WTC11 (cell line): ENCODE data around the gene TRIM51. TPM values are rescaled to one million over a fixed set of nuclear protein-coding genes. Genes with fewer than 3 reads are reported as not detected.

ENCODE experiments used
- ATAC-seq: fragments of 200-7000 bp; cut with Tn5 transposase; 2 replicates; pipeline ENCODE4 v1.10.0; 2021; ENCODE audit warnings: mild to moderate bottlenecking, moderate library complexity
- CTCF ChIA-PET: fragments of 300-600 bp; sonication (Branson Sonifier 250); formaldehyde crosslinking; loops from one replicate; lab custom pipeline; 2021; ENCODE audit warnings: antibody characterized with exemption; lab: Charles Lee
- POLR2A ChIA-PET: fragments of 350-600 bp; sonication (Branson Sonifier 250); formaldehyde crosslinking; loops from one replicate; lab custom pipeline; 2021; ENCODE audit warnings: antibody characterized with exemption; lab: Charles Lee
- DNase-seq: peaks from one replicate; pipeline ENCODE4 v3.0.0; 2021; ENCODE audit warnings: low spot score
- H3K27ac Mint-ChIP-seq: 2 replicates; pipeline ENCODE4 v1.8.0; 2021; ENCODE audit warnings: mixed read lengths
- H3K27me3 Mint-ChIP-seq: 2 replicates; pipeline ENCODE4 v1.8.0; 2021; ENCODE audit warnings: low read depth, mild to moderate bottlenecking, moderate library complexity, mixed read lengths
- H3K36me3 Mint-ChIP-seq: 2 replicates; pipeline ENCODE4 v1.8.0; 2021; ENCODE audit warnings: mixed read lengths
- H3K4me1 Mint-ChIP-seq: 2 replicates; pipeline ENCODE4 v1.8.0; 2022; ENCODE audit warnings: mixed read lengths
- H3K4me3 Mint-ChIP-seq: 2 replicates; pipeline ENCODE4 v1.8.0; 2021; ENCODE audit warnings: mild to moderate bottlenecking, moderate library complexity, mixed read lengths
- H3K9me3 Mint-ChIP-seq: 2 replicates; pipeline ENCODE4 v1.8.0; 2021; ENCODE audit warnings: mixed read lengths
- AR ChIP-seq: fragments of 250-450 bp; sonication (Bioruptor Pico); IDR thresholded peaks from 2 replicates; pipeline ENCODE4 v1.9.0; 2021; ENCODE audit warnings: mild to moderate bottlenecking
- CBFB ChIP-seq: sonication (generic); formaldehyde crosslinking; IDR thresholded peaks from 2 replicates; pipeline ENCODE4 v1.8.1; 2022; ENCODE audit warnings: mild to moderate bottlenecking, low read depth, missing genetic modification reagents
- E2F1 ChIP-seq: sonication (generic); formaldehyde crosslinking; IDR thresholded peaks from 2 replicates; pipeline ENCODE4 v1.8.0; 2022; ENCODE audit warnings: mild to moderate bottlenecking, missing genetic modification reagents
- ETV6 ChIP-seq: sonication (generic); formaldehyde crosslinking; IDR thresholded peaks from 2 replicates; pipeline ENCODE4 v1.8.1; 2022; ENCODE audit warnings: mild to moderate bottlenecking, missing genetic modification reagents
- GRHL2 ChIP-seq: fragments of 250-450 bp; sonication (Bioruptor Pico); IDR thresholded peaks from 2 replicates; pipeline ENCODE4 v1.8.0; 2022; ENCODE audit warnings: mild to moderate bottlenecking, moderate library complexity; ENCODE audit not compliant: insufficient replicate concordance, severe bottlenecking
- HMGA2 ChIP-seq: fragments of 250-450 bp; sonication (Bioruptor Pico); IDR thresholded peaks from 2 replicates; pipeline ENCODE4 v1.4.0; 2021; ENCODE audit warnings: mild to moderate bottlenecking, moderate library complexity
- JAZF1 ChIP-seq: fragments of 250-450 bp; sonication (Bioruptor Pico); IDR thresholded peaks from 2 replicates; pipeline ENCODE4 v1.9.0; 2021; ENCODE audit warnings: moderate library complexity, mild to moderate bottlenecking, inconsistent platforms
- JUN ChIP-seq: sonication (generic); formaldehyde crosslinking; IDR thresholded peaks from 2 replicates; pipeline ENCODE4 v1.8.0; 2023; ENCODE audit warnings: mild to moderate bottlenecking, missing genetic modification reagents
- MYBL2 ChIP-seq: sonication (generic); formaldehyde crosslinking; IDR thresholded peaks from 2 replicates; pipeline ENCODE4 v1.8.1; 2023; ENCODE audit warnings: mild to moderate bottlenecking, moderate library complexity, missing genetic modification reagents
- NR2C2 ChIP-seq: sonication (generic); formaldehyde crosslinking; IDR thresholded peaks from 2 replicates; pipeline ENCODE4 v1.8.0; 2022; ENCODE audit warnings: mild to moderate bottlenecking, missing genetic modification reagents
- NR3C1 ChIP-seq: sonication (generic); formaldehyde crosslinking; conservative IDR thresholded peaks from 2 replicates; pipeline ENCODE4 v1.8.1; 2023; ENCODE audit warnings: low read depth, mild to moderate bottlenecking, missing genetic modification reagents
- SOX15 ChIP-seq: fragments of 250-450 bp; sonication (Bioruptor Pico); IDR thresholded peaks from 2 replicates; pipeline ENCODE4 v1.9.0; 2021; ENCODE audit warnings: mild to moderate bottlenecking
- TP53 ChIP-seq: sonication (generic); formaldehyde crosslinking; IDR thresholded peaks from 2 replicates; pipeline ENCODE4 v1.8.1; 2023; ENCODE audit warnings: mild to moderate bottlenecking, missing genetic modification reagents
- ZNF138 ChIP-seq: sonication (generic); formaldehyde crosslinking; conservative IDR thresholded peaks from 2 replicates; pipeline ENCODE4 v1.8.1; 2022; ENCODE audit warnings: mild to moderate bottlenecking, moderate library complexity, missing genetic modification reagents
- ZNF219 ChIP-seq: sonication (generic); formaldehyde crosslinking; IDR thresholded peaks from 2 replicates; pipeline ENCODE4 v1.8.0; 2023; ENCODE audit warnings: missing genetic modification reagents, mild to moderate bottlenecking, borderline replicate concordance
- ZNF232 ChIP-seq: sonication (generic); formaldehyde crosslinking; IDR thresholded peaks from 2 replicates; pipeline ENCODE4 v1.8.0; 2022; ENCODE audit warnings: mild to moderate bottlenecking, missing genetic modification reagents
- ZNF425 ChIP-seq: fragments of 250-450 bp; sonication (Bioruptor Pico); conservative IDR thresholded peaks from 2 replicates; pipeline ENCODE4 v1.9.0; 2021; ENCODE audit warnings: mild to moderate bottlenecking
- ZNF671 ChIP-seq: fragments of 250-450 bp; sonication (Bioruptor Pico); IDR thresholded peaks from 2 replicates; pipeline ENCODE4 v1.8.0; 2021; ENCODE audit warnings: mild to moderate bottlenecking
- total RNA-seq: library from RNA; stranded (reverse); gene quantifications from 3 replicates; pipeline ENCODE4 v1.2.3, GENCODE V29; 2021
- TF ChIP-seq, protein P1 (sequence below): sonication (generic); formaldehyde crosslinking; IDR thresholded peaks from 2 replicates; pipeline ENCODE4 v1.8.1; 2023; ENCODE audit warnings: mild to moderate bottlenecking, missing genetic modification reagents, moderate library complexity
- TF ChIP-seq, protein P2 (sequence below): sonication (generic); formaldehyde crosslinking; IDR thresholded peaks from 2 replicates; pipeline ENCODE4 v1.8.1; 2023; ENCODE audit warnings: mild to moderate bottlenecking, missing genetic modification reagents
- TF ChIP-seq, protein P3 (sequence below): sonication (generic); formaldehyde crosslinking; conservative IDR thresholded peaks from 2 replicates; pipeline ENCODE4 v1.8.1; 2023; ENCODE audit warnings: mild to moderate bottlenecking, low read depth, missing genetic modification reagents, moderate library complexity
- TF ChIP-seq, protein P4 (sequence below): sonication (generic); formaldehyde crosslinking; IDR thresholded peaks from 2 replicates; pipeline ENCODE4 v1.8.1; 2022; ENCODE audit warnings: low read depth, mild to moderate bottlenecking, moderate library complexity, missing genetic modification reagents, borderline replicate concordance

The TRIM51 gene
- total RNA-seq, 1 experiment from 2014 or later, result not detected

DNA sequence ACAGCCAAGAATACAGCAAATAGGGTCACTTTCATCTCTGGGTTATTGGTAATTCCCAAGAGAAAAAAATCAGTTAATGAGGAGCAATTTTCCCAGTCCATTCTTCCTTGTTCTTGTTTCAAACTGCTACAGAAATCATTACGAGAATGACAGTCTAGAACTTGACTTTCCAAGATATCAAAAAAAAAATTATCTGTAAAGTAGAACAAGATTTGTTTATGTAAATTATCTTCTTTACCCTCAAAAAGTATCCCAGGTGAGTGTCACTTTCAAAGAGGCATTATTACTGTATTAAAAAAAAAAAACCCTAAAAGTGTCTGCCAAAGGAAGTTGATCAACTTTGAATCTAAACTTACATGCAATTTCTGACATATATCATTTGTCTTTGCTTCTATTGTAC is 31.4 kb downstream of the TRIM51 start, which contains the start of gene OR5W2 (continued):
- TF ChIP-seq NR3C1 (CRISPR knock-in tag) (no peak), ZNF219 (CRISPR knock-in tag) (no peak), SOX15 (CRISPR knock-in tag) (no peak), ZNF425 (no peak), GRHL2 (CRISPR knock-in tag) (no peak)

- DNase-seq (no peak), ATAC-seq (no peak)
- Mint-ChIP-seq H3K36me3 (peaks cover 46% of the 10 kb centered on the region), H3K9me3 (peaks cover 74% of the 10 kb centered on the region), H3K4me3 (no peak overlapping the region), H3K27me3 (no peaks in the 10 kb centered on the region; the same call in 1 of the 2 replicates), H3K4me1 (no peaks in the 10 kb centered on the region), H3K27ac (no peak overlapping the region)
- POLR2A ChIA-PET, result no interaction called here
- CTCF ChIA-PET, result no interaction called here
- TF ChIP-seq ETV6 (CRISPR knock-in tag), result no peak
- TF ChIP-seq MYBL2 (CRISPR knock-in tag), result no peak
- no peak for TF ChIP-seq CBFB
- TF ChIP-seq ZNF138 (CRISPR knock-in tag), result no peak
- TF ChIP-seq, protein P1, sequence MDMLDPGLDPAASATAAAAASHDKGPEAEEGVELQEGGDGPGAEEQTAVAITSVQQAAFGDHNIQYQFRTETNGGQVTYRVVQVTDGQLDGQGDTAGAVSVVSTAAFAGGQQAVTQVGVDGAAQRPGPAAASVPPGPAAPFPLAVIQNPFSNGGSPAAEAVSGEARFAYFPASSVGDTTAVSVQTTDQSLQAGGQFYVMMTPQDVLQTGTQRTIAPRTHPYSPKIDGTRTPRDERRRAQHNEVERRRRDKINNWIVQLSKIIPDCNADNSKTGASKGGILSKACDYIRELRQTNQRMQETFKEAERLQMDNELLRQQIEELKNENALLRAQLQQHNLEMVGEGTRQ (CRISPR knock-in tag), result no peak
- TF ChIP-seq, protein P2, sequence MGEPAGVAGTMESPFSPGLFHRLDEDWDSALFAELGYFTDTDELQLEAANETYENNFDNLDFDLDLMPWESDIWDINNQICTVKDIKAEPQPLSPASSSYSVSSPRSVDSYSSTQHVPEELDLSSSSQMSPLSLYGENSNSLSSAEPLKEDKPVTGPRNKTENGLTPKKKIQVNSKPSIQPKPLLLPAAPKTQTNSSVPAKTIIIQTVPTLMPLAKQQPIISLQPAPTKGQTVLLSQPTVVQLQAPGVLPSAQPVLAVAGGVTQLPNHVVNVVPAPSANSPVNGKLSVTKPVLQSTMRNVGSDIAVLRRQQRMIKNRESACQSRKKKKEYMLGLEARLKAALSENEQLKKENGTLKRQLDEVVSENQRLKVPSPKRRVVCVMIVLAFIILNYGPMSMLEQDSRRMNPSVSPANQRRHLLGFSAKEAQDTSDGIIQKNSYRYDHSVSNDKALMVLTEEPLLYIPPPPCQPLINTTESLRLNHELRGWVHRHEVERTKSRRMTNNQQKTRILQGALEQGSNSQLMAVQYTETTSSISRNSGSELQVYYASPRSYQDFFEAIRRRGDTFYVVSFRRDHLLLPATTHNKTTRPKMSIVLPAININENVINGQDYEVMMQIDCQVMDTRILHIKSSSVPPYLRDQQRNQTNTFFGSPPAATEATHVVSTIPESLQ (CRISPR knock-in tag), result no peak
- no peak for TF ChIP-seq JUN (CRISPR knock-in tag)
- no peak for TF ChIP-seq ZNF671
- TF ChIP-seq, protein P3, sequence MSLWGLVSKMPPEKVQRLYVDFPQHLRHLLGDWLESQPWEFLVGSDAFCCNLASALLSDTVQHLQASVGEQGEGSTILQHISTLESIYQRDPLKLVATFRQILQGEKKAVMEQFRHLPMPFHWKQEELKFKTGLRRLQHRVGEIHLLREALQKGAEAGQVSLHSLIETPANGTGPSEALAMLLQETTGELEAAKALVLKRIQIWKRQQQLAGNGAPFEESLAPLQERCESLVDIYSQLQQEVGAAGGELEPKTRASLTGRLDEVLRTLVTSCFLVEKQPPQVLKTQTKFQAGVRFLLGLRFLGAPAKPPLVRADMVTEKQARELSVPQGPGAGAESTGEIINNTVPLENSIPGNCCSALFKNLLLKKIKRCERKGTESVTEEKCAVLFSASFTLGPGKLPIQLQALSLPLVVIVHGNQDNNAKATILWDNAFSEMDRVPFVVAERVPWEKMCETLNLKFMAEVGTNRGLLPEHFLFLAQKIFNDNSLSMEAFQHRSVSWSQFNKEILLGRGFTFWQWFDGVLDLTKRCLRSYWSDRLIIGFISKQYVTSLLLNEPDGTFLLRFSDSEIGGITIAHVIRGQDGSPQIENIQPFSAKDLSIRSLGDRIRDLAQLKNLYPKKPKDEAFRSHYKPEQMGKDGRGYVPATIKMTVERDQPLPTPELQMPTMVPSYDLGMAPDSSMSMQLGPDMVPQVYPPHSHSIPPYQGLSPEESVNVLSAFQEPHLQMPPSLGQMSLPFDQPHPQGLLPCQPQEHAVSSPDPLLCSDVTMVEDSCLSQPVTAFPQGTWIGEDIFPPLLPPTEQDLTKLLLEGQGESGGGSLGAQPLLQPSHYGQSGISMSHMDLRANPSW (CRISPR knock-in tag), result no peak
- TF ChIP-seq, protein P4, sequence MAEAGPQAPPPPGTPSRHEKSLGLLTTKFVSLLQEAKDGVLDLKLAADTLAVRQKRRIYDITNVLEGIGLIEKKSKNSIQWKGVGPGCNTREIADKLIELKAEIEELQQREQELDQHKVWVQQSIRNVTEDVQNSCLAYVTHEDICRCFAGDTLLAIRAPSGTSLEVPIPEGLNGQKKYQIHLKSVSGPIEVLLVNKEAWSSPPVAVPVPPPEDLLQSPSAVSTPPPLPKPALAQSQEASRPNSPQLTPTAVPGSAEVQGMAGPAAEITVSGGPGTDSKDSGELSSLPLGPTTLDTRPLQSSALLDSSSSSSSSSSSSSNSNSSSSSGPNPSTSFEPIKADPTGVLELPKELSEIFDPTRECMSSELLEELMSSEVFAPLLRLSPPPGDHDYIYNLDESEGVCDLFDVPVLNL (CRISPR knock-in tag), result no peak
- TF ChIP-seq AR (CRISPR knock-in tag), result no peak
- TF ChIP-seq HMGA2 (CRISPR knock-in tag), result no peak
- no peak for TF ChIP-seq ZNF232 (CRISPR knock-in tag)
- no peak for TF ChIP-seq TP53 (CRISPR knock-in tag)
- no peak for TF ChIP-seq NR2C2 (CRISPR knock-in tag)
- no peak for TF ChIP-seq JAZF1
- TF ChIP-seq E2F1 (CRISPR knock-in tag), result no peak
These were observed 37.4 kb downstream of the TRIM51 start for GRCh38 chr11:55920537-55920936.
